GM23248 (cell line): ENCODE data around the gene OSGEP. TPM values are rescaled to one million over a fixed set of nuclear protein-coding genes. Genes with fewer than 3 reads are reported as not detected.

ENCODE experiments used
- DNase-seq: peaks from one replicate; pipeline ENCODE4 v3.0.0-alpha.2; 2015
- H2AFZ ChIP-seq: fragments of 200-600 bp; sonication (generic); 2 replicates; pipeline ENCODE4 v1.6.1; 2016; ENCODE audit warnings: antibody characterized with exemption
- H3F3A ChIP-seq: fragments of 200-600 bp; sonication (generic); 2 replicates; pipeline ENCODE4 v1.6.1; 2016; ENCODE audit warnings: mild to moderate bottlenecking, antibody characterized with exemption, mixed run types; ENCODE audit not compliant: insufficient read depth
- H3K27ac ChIP-seq: fragments of 200-600 bp; sonication (generic); 2 replicates; pipeline ENCODE4 v1.5.1; 2016; ENCODE audit warnings: mild to moderate bottlenecking
- H3K27me3 ChIP-seq: fragments of 200-600 bp; sonication (generic); replicated peaks from 2 replicates; pipeline ENCODE4 v1.6.1; 2016; ENCODE audit warnings: mild to moderate bottlenecking; ENCODE audit not compliant: insufficient read depth
- H3K36me3 ChIP-seq: fragments of 200-600 bp; sonication (generic); 2 replicates; pipeline ENCODE4 v1.6.1; 2016; ENCODE audit warnings: low read depth, mild to moderate bottlenecking
- H3K4me1 ChIP-seq: fragments of 200-600 bp; sonication (generic); 2 replicates; pipeline ENCODE4 v1.6.1; 2016; ENCODE audit warnings: mild to moderate bottlenecking; ENCODE audit not compliant: insufficient read depth
- H3K4me2 ChIP-seq: fragments of 200-600 bp; sonication (generic); one replicate; pipeline ENCODE4 v1.6.1; 2016; ENCODE audit warnings: mild to moderate bottlenecking; ENCODE audit not compliant: unreplicated experiment
- H3K4me3 ChIP-seq: fragments of 200-600 bp; sonication (generic); 2 replicates; pipeline ENCODE4 v1.5.1; 2016; ENCODE audit warnings: mild to moderate bottlenecking
- H3K79me2 ChIP-seq: fragments of 200-600 bp; sonication (generic); 2 replicates; pipeline ENCODE4 v1.6.1; 2016; ENCODE audit warnings: mild to moderate bottlenecking; ENCODE audit not compliant: insufficient read depth
- H3K9ac ChIP-seq: fragments of 200-600 bp; sonication (generic); 2 replicates; pipeline ENCODE4 v1.6.1; 2016; ENCODE audit warnings: mild to moderate bottlenecking
- H3K9me2 ChIP-seq: fragments of 200-600 bp; sonication (generic); 2 replicates; pipeline ENCODE4 v1.6.1; 2016; ENCODE audit warnings: mixed run types, mild to moderate bottlenecking, moderate library complexity; ENCODE audit not compliant: insufficient read depth
- H3K9me3 ChIP-seq: fragments of 200-600 bp; sonication (generic); one replicate; pipeline ENCODE4 v1.6.1; 2017; ENCODE audit warnings: low read depth
- H4K20me1 ChIP-seq: fragments of 200-600 bp; sonication (generic); 2 replicates; pipeline ENCODE4 v1.6.0; 2016; ENCODE audit not compliant: insufficient read depth
- EZH2 ChIP-seq: fragments of 200-600 bp; sonication (generic); IDR thresholded peaks from 2 replicates; pipeline ENCODE4 v1.6.1; 2018; ENCODE audit warnings: antibody characterized with exemption, mild to moderate bottlenecking; ENCODE audit not compliant: insufficient read depth, poor library complexity, severe bottlenecking
- EZH2phosphoT487 ChIP-seq: fragments of 200-600 bp; sonication (generic); IDR thresholded peaks from 2 replicates; pipeline ENCODE4 v1.6.1; 2018; ENCODE audit warnings: antibody characterized with exemption, moderate library complexity, mild to moderate bottlenecking, low read depth; ENCODE audit not compliant: insufficient read depth
- WGBS, 2 experiments: methylation state at CpG; one replicate each; pipeline ENCODE4 v1.1.6; 2015 to 2017; ENCODE audit warnings: low lambda C conversion rate in 2 of 2, low coverage in 1 of 2; ENCODE audit errors: missing lambda C conversion rate in 2 of 2; 5-methylcytosine and 5-hydroxymethylcytosine counted together
- in situ Hi-C: fragments of 300-500 bp; cut with MboI; formaldehyde crosslinking; loops from 2 replicates; pipeline ENCODE4 v1.15.0; 2020
- polyA plus RNA-seq: library from polyadenylated mRNA; unstranded; fragments of >200 nt; fragmentation: Nextera tagmentation; extraction: Ambion mirVana; gene quantifications from 2 replicates; pipeline ENCODE4 v1.2.1, GENCODE V29; 2016
- total RNA-seq: library from RNA; depleted of rRNA; stranded (reverse); fragments of >200 nt; shearing (Covaris generic); gene quantifications from 2 replicates; pipeline ENCODE4 v1.2.3, GENCODE V29; 2014

Gene OSGEP
- total and polyA plus RNA-seq, 2 experiments from 2014 or later: 24.2 to 37.8 TPM

- H2AFZ ChIP-seq: 0 out of 2 replicates have a peak overlapping the region, but pooled peaks have one; percentile 2
These were observed 44.5 kb upstream of the OSGEP start for GRCh38 chr14:20499108-20499507.

GRCh38 chr14:20498622-20499021 is 44.0 kb upstream of the OSGEP start:
- Histone ChIP-seq H3K79me2 (no peaks in the 10 kb centered on the region), H3K27ac (no peak overlapping the region), H3K9ac (no peak overlapping the region), H3K4me1 (0 out of 2 replicates have a peak, but pooled peaks cover 4% of the 10 kb centered on the region), H3K9me2 (no peaks in the 10 kb centered on the region), H3K4me3 (no peak overlapping the region), H3K9me3 (no peaks in the 10 kb centered on the region), H3K4me2 (no peak overlapping the region), H4K20me1 (no peaks in the 10 kb centered on the region), H3K27me3 (no peaks in the 10 kb centered on the region; the same call in 1 of the 2 replicates), H3K36me3 (no peaks in the 10 kb centered on the region), H3F3A (peaks cover 5% of the 10 kb centered on the region; the same call in 1 of the 2 replicates), H2AFZ (no peak overlapping the region)
- 36 to 41% methylated on average over 2 of the region's 2 CpGs for WGBS, 2 experiments
- TF ChIP-seq EZH2 (no peak), EZH2phosphoT487 (no peak)
- no peak for DNase-seq
- in situ Hi-C loops: no loop called here

More at GRCh38 chr14:20499108-20499507, 44.5 kb upstream of the OSGEP start:
- H3K4me1 ChIP-seq: 0 out of 2 replicates have a peak, but pooled peaks cover 4% of the 10 kb centered on the region
- H3K79me2 ChIP-seq: no peaks in the 10 kb centered on the region
- H3F3A ChIP-seq: peaks cover 5% of the 10 kb centered on the region; the same call in 1 of the 2 replicates
- TF ChIP-seq EZH2phosphoT487 (no peak), EZH2 (no peak)
- no peak for DNase-seq
- H4K20me1 ChIP-seq: no peaks in the 10 kb centered on the region
- no peaks in the 10 kb centered on the region for H3K9me3 ChIP-seq
- no peaks in the 10 kb centered on the region; the same call in 1 of the 2 replicates for H3K27me3 ChIP-seq
- no peak overlapping the region for H3K4me2 ChIP-seq
- WGBS, 2 experiments: 31 to 37% methylated on average over 4 of the region's 4 CpGs
- H3K36me3 ChIP-seq: no peaks in the 10 kb centered on the region
- H3K27ac ChIP-seq: no peak overlapping the region
- in situ Hi-C loops: no loop called here
- H3K4me3 ChIP-seq: no peak overlapping the region
- no peaks in the 10 kb centered on the region for H3K9me2 ChIP-seq
- no peak overlapping the region for H3K9ac ChIP-seq

GRCh38 chr14:20494935-20495766 is 40.5 kb upstream of the OSGEP start:
- TF ChIP-seq EZH2phosphoT487 (no peak), EZH2 (no peak)
- Histone ChIP-seq H3K9ac (no peak overlapping the region), H3K27me3 (no peaks in the 10 kb centered on the region), H3K79me2 (no peaks in the 10 kb centered on the region), H3K36me3 (no peaks in the 10 kb centered on the region), H3F3A (peaks cover 5% of the 10 kb centered on the region; the same call in 1 of the 2 replicates), H3K9me3 (no peaks in the 10 kb centered on the region), H2AFZ (no peak overlapping the region), H3K27ac (no peak overlapping the region), H3K4me3 (no peak overlapping the region), H3K4me2 (no peak overlapping the region), H4K20me1 (no peaks in the 10 kb centered on the region), H3K4me1 (0 out of 2 replicates have a peak, but pooled peaks cover 4% of the 10 kb centered on the region), H3K9me2 (no peaks in the 10 kb centered on the region)
- DNase-seq: peak; percentile 65
- in situ Hi-C loops: no loop called here
- WGBS, 2 experiments: 65 to 74% methylated on average over 8 of the region's 8 CpGs

GRCh38 chr14:20493634-20494033 is 39.0 kb upstream of the OSGEP start:
- in situ Hi-C loops: no loop called here
- no peaks in the 10 kb centered on the region for H3K9me2 ChIP-seq
- no peak overlapping the region for H3K4me3 ChIP-seq
- H3K4me2 ChIP-seq: no peak overlapping the region
- peaks cover 5% of the 10 kb centered on the region; the same call in 1 of the 2 replicates for H3F3A ChIP-seq
- H3K27ac ChIP-seq: no peak overlapping the region
- no peaks in the 10 kb centered on the region for H4K20me1 ChIP-seq
- no peaks in the 10 kb centered on the region for H3K36me3 ChIP-seq
- 0 out of 2 replicates have a peak, but pooled peaks cover 4% of the 10 kb centered on the region for H3K4me1 ChIP-seq
- no peak overlapping the region for H2AFZ ChIP-seq
- H3K79me2 ChIP-seq: no peaks in the 10 kb centered on the region
- DNase-seq: no peak
- no peaks in the 10 kb centered on the region for H3K27me3 ChIP-seq
- WGBS, 2 experiments: 61 to 68% methylated on average over 2 of the region's 2 CpGs
- TF ChIP-seq EZH2: no peak
- TF ChIP-seq EZH2phosphoT487: no peak
- no peaks in the 10 kb centered on the region for H3K9me3 ChIP-seq
- no peak overlapping the region for H3K9ac ChIP-seq
